ENCODE data around the gene EXOC2. TPM values are rescaled to one million over a fixed set of nuclear protein-coding genes. Genes with fewer than 3 reads are reported as not detected.

The EXOC2 gene
- total and polyA plus RNA-seq, 4 donors = 28.8 to 47.2 (median 31.9) TPM

GRCh38 chr6:604579-604978 lies 88.4 kb downstream of the EXOC2 start:
- no peaks in the 10 kb centered on the region for H3K9me3 ChIP-seq (ENCODE audit: control insufficient read depth, insufficient read depth, low read length)

DNA sequence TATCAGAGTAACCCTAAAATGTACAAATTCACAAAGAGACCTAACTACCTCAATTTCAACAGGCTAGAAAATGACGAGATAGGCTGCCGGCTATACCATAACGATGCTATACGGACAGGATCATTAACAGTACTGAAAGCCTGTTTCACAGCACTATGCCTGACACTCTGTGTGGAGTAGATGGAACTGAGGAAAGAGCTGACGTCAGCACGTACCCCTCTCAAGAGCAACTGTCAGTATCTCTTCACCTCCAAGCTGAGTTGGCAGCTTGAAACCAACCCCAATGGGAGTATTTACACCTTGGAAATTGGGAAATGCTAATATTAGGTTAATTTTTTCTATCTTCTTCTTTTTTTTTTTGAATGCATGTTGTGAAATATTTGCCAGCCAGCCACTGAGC lies 89.7 kb downstream of the EXOC2 start:
- Histone ChIP-seq H3K27ac (ENCODE audit: low read depth, low read length) (no peak overlapping the region), H3K4me3 (ENCODE audit: low read depth, low read length) (no peak overlapping the region), H3K4me1 (ENCODE audit: control insufficient read depth, insufficient read depth, low read length) (no peaks in the 10 kb centered on the region), H3K27me3 (ENCODE audit: control insufficient read depth, insufficient read depth, low read length) (no peaks in the 10 kb centered on the region), H3K9me3 (ENCODE audit: control insufficient read depth, insufficient read depth, low read length) (no peaks in the 10 kb centered on the region), H3K36me3 (ENCODE audit: control insufficient read depth, insufficient read depth, low read length) (peaks cover 3% of the 10 kb centered on the region)
- no peak for DNase-seq (ENCODE audit: low read depth in 4 of 6, low spot score in 6 of 6)
- WGBS (ENCODE audit: insufficient coverage) = 90% methylated on average over 2 of the region's 6 CpGs

More at GRCh38 chr6:604579-604978, 88.4 kb downstream of the EXOC2 start:
- H3K36me3 ChIP-seq (ENCODE audit: control insufficient read depth, insufficient read depth, low read length) = peaks cover 3% of the 10 kb centered on the region
- H3K27me3 ChIP-seq (ENCODE audit: control insufficient read depth, insufficient read depth, low read length) = no peaks in the 10 kb centered on the region
- H3K27ac ChIP-seq (ENCODE audit: low read depth, low read length) = no peak overlapping the region
- H3K4me3 ChIP-seq (ENCODE audit: low read depth, low read length) = no peak overlapping the region
- no peaks in the 10 kb centered on the region for H3K4me1 ChIP-seq (ENCODE audit: control insufficient read depth, insufficient read depth, low read length)
- no peak for DNase-seq (ENCODE audit: low read depth in 4 of 6, low spot score in 6 of 6)
- 92% methylated on average over 15 of the region's 15 CpGs for WGBS (ENCODE audit: insufficient coverage)

GRCh38 chr6:599576-600448 lies 93.1 kb downstream of the EXOC2 start:
- H3K4me3 ChIP-seq (ENCODE audit: low read depth, low read length) = no peak overlapping the region
- no peaks in the 10 kb centered on the region for H3K9me3 ChIP-seq (ENCODE audit: control insufficient read depth, insufficient read depth, low read length)
- H3K36me3 ChIP-seq (ENCODE audit: control insufficient read depth, insufficient read depth, low read length) = peaks cover 10% of the 10 kb centered on the region
- H3K4me1 ChIP-seq (ENCODE audit: control insufficient read depth, insufficient read depth, low read length) = no peaks in the 10 kb centered on the region
- DNase-seq (ENCODE audit: low read depth in 4 of 6, low spot score in 6 of 6) = no peak
- no peaks in the 10 kb centered on the region for H3K27me3 ChIP-seq (ENCODE audit: control insufficient read depth, insufficient read depth, low read length)
- WGBS (ENCODE audit: insufficient coverage) = no CpG with 5 or more reads among the region's 7 CpGs
- no peak overlapping the region for H3K27ac ChIP-seq (ENCODE audit: low read depth, low read length)

DNA sequence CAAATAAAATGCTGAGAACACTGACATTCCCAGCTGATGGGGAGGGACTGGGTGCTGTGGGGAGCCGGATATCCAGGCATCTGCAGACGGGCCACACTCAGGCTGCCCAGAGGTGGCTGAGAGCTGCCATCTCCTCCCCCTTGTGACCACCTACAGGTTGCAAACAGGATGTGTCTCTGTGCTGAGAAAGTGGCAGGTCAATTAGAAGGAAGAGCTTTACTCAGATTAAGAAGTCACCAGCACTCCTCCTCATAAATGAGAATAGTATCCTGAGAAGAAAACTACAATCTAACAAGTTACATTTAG lies 99.1 kb downstream of the EXOC2 start:
- H3K4me1 ChIP-seq (ENCODE audit: control insufficient read depth, insufficient read depth, low read length) = no peaks in the 10 kb centered on the region
- H3K9me3 ChIP-seq (ENCODE audit: control insufficient read depth, insufficient read depth, low read length) = no peaks in the 10 kb centered on the region
- no peak overlapping the region for H3K27ac ChIP-seq (ENCODE audit: low read depth, low read length)
- peaks cover 29% of the 10 kb centered on the region for H3K36me3 ChIP-seq (ENCODE audit: control insufficient read depth, insufficient read depth, low read length)
- no peak for DNase-seq (ENCODE audit: low read depth in 4 of 6, low spot score in 6 of 6)
- no CpG with 5 or more reads among the region's 2 CpGs for WGBS (ENCODE audit: insufficient coverage)
- H3K27me3 ChIP-seq (ENCODE audit: control insufficient read depth, insufficient read depth, low read length) = no peaks in the 10 kb centered on the region
- H3K4me3 ChIP-seq (ENCODE audit: low read depth, low read length) = no peak overlapping the region

GRCh38 chr6:593139-593906 lies 99.6 kb downstream of the EXOC2 start:
- H3K27me3 ChIP-seq (ENCODE audit: control insufficient read depth, insufficient read depth, low read length) = no peaks in the 10 kb centered on the region
- peak in 5 of 6 donors; percentile 52 to 92 (median 67) for DNase-seq (ENCODE audit: low read depth in 4 of 6, low spot score in 6 of 6)
- no peaks in the 10 kb centered on the region for H3K4me1 ChIP-seq (ENCODE audit: control insufficient read depth, insufficient read depth, low read length)
- no peaks in the 10 kb centered on the region for H3K9me3 ChIP-seq (ENCODE audit: control insufficient read depth, insufficient read depth, low read length)
- H3K4me3 ChIP-seq (ENCODE audit: low read depth, low read length) = no peak overlapping the region
- peaks cover 31% of the 10 kb centered on the region for H3K36me3 ChIP-seq (ENCODE audit: control insufficient read depth, insufficient read depth, low read length)
- no peak overlapping the region for H3K27ac ChIP-seq (ENCODE audit: low read depth, low read length)
- no CpG with 5 or more reads among the region's 5 CpGs for WGBS (ENCODE audit: insufficient coverage)

GRCh38 chr6:589090-589489 lies 103.8 kb downstream of the EXOC2 start:
- no peak overlapping the region for H3K4me3 ChIP-seq (ENCODE audit: low read depth, low read length)
- H3K27ac ChIP-seq (ENCODE audit: low read depth, low read length) = no peak overlapping the region
- H3K9me3 ChIP-seq (ENCODE audit: control insufficient read depth, insufficient read depth, low read length) = no peaks in the 10 kb centered on the region
- H3K4me1 ChIP-seq (ENCODE audit: control insufficient read depth, insufficient read depth, low read length) = peaks cover 4% of the 10 kb centered on the region
- DNase-seq (ENCODE audit: low read depth in 4 of 6, low spot score in 6 of 6) = no peak
- H3K27me3 ChIP-seq (ENCODE audit: control insufficient read depth, insufficient read depth, low read length) = no peaks in the 10 kb centered on the region
- peaks cover 24% of the 10 kb centered on the region for H3K36me3 ChIP-seq (ENCODE audit: control insufficient read depth, insufficient read depth, low read length)
- 97% methylated on average over 22 of the region's 22 CpGs for WGBS (ENCODE audit: insufficient coverage)

DNA sequence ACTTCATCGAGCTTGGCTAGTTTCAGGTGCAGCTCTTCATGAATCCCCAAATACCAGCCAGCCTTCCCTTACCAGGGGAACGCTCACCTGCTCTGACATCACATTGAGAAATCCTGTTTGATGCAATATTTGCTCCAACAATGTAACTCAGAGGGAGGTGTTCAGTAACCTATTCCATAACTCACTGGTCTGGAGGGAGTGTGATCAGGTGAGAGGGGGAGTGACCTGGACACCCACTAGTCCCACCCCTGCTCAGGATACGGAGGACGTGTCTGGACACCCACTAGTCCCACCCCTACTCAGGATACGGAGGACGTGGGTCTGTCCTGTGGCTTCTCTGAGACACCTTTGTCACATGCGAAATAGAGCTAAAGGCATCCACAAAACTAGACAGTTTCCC lies 106.4 kb downstream of the EXOC2 start:
- DNase-seq (ENCODE audit: low read depth in 4 of 6, low spot score in 6 of 6) = no peak
- H3K4me3 ChIP-seq (ENCODE audit: low read depth, low read length) = no peak overlapping the region
- H3K36me3 ChIP-seq (ENCODE audit: control insufficient read depth, insufficient read depth, low read length) = peaks cover 18% of the 10 kb centered on the region
- peaks cover 4% of the 10 kb centered on the region for H3K4me1 ChIP-seq (ENCODE audit: control insufficient read depth, insufficient read depth, low read length)
- H3K9me3 ChIP-seq (ENCODE audit: control insufficient read depth, insufficient read depth, low read length) = no peaks in the 10 kb centered on the region
- 96% methylated on average over 4 of the region's 7 CpGs for WGBS (ENCODE audit: insufficient coverage)
- H3K27me3 ChIP-seq (ENCODE audit: control insufficient read depth, insufficient read depth, low read length) = no peaks in the 10 kb centered on the region
- no peak overlapping the region for H3K27ac ChIP-seq (ENCODE audit: low read depth, low read length)

GRCh38 chr6:583635-584034 lies 109.3 kb downstream of the EXOC2 start:
- peak in 1 of 6 donors; percentile 11 for DNase-seq (ENCODE audit: low read depth in 4 of 6, low spot score in 6 of 6)
- H3K27ac ChIP-seq (ENCODE audit: low read depth, low read length) = no peak overlapping the region
- H3K27me3 ChIP-seq (ENCODE audit: control insufficient read depth, insufficient read depth, low read length) = no peaks in the 10 kb centered on the region
- H3K9me3 ChIP-seq (ENCODE audit: control insufficient read depth, insufficient read depth, low read length) = no peaks in the 10 kb centered on the region
- no peak overlapping the region for H3K4me3 ChIP-seq (ENCODE audit: low read depth, low read length)
- WGBS (ENCODE audit: insufficient coverage) = 77% methylated on average over 5 of the region's 6 CpGs
- peaks cover 3% of the 10 kb centered on the region for H3K36me3 ChIP-seq (ENCODE audit: control insufficient read depth, insufficient read depth, low read length)
- H3K4me1 ChIP-seq (ENCODE audit: control insufficient read depth, insufficient read depth, low read length) = peaks cover 4% of the 10 kb centered on the region

- WGBS (ENCODE audit: insufficient coverage) = no CpG with 5 or more reads among the region's 1 CpG
- no peak overlapping the region for H3K27ac ChIP-seq (ENCODE audit: low read depth, low read length)
These were observed 109.8 kb downstream of the EXOC2 start for GRCh38 chr6:583116-583515.

More at GRCh38 chr6:583116-583515, 109.8 kb downstream of the EXOC2 start:
- no peak for DNase-seq (ENCODE audit: low read depth in 4 of 6, low spot score in 6 of 6)
- Histone ChIP-seq H3K36me3 (ENCODE audit: control insufficient read depth, insufficient read depth, low read length) (no peaks in the 10 kb centered on the region), H3K4me1 (ENCODE audit: control insufficient read depth, insufficient read depth, low read length) (peaks cover 4% of the 10 kb centered on the region), H3K27me3 (ENCODE audit: control insufficient read depth, insufficient read depth, low read length) (no peaks in the 10 kb centered on the region), H3K9me3 (ENCODE audit: control insufficient read depth, insufficient read depth, low read length) (no peaks in the 10 kb centered on the region), H3K4me3 (ENCODE audit: low read depth, low read length) (no peak overlapping the region)

Data from spinal cord (tissue), 10 donors.